NB4 (cell line): ENCODE results near the gene PPME1.

ENCODE experiments used
- MYC ChIP-seq: IDR thresholded peaks from 2 replicates; pipeline ENCODE4 v1.6.1; 2011; ENCODE audit warnings: low read depth, low read length
- POLR2A ChIP-seq: IDR thresholded peaks from 2 replicates; pipeline ENCODE4 v1.6.1; 2011; ENCODE audit warnings: mild to moderate bottlenecking; ENCODE audit not compliant: insufficient read length; ENCODE audit errors: extremely low read depth
- TF ChIP-seq, protein P1 (sequence below): IDR thresholded peaks from one replicate; pipeline ENCODE4 v1.5.1; 2012; ENCODE audit warnings: low read depth, low read length
- TF ChIP-seq, protein P2 (sequence below): IDR thresholded peaks from 2 replicates; pipeline ENCODE4 v1.6.1; 2011; ENCODE audit warnings: low read depth, low read length

DNA sequence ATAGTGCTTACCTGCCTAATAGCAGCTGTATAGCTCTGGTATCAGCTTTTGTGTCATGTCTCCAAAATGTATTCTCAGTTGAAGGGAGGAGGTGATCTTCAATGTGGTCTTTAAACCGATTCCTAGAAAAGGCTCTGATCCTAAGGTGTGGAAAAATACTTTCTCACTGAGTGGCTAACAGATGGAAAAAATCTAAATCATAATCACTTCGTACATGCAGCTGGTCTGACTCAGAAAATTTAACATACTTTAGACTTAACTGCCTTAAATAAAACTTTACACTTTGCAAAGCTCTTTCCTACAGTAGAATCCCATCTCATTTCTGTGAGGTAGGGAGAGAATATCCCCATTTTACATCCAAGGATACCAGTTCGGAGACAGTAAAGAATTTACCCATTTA is 38.3 kb upstream of the PPME1 start:
- TF ChIP-seq, protein P1, sequence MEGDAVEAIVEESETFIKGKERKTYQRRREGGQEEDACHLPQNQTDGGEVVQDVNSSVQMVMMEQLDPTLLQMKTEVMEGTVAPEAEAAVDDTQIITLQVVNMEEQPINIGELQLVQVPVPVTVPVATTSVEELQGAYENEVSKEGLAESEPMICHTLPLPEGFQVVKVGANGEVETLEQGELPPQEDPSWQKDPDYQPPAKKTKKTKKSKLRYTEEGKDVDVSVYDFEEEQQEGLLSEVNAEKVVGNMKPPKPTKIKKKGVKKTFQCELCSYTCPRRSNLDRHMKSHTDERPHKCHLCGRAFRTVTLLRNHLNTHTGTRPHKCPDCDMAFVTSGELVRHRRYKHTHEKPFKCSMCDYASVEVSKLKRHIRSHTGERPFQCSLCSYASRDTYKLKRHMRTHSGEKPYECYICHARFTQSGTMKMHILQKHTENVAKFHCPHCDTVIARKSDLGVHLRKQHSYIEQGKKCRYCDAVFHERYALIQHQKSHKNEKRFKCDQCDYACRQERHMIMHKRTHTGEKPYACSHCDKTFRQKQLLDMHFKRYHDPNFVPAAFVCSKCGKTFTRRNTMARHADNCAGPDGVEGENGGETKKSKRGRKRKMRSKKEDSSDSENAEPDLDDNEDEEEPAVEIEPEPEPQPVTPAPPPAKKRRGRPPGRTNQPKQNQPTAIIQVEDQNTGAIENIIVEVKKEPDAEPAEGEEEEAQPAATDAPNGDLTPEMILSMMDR = no peak
- TF ChIP-seq POLR2A (no peak), MYC (no peak)
- TF ChIP-seq, protein P2, sequence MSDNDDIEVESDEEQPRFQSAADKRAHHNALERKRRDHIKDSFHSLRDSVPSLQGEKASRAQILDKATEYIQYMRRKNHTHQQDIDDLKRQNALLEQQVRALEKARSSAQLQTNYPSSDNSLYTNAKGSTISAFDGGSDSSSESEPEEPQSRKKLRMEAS = no peak
